Embryonic facial prominence (tissue), 1 donor: ENCODE data around the gene AKNA.

Source experiments
- DNase-seq: peaks from one replicate; pipeline ENCODE4 v3.0.0-alpha.2; 2016; ENCODE audit errors: extremely low spot score

AKNA gene

DNA sequence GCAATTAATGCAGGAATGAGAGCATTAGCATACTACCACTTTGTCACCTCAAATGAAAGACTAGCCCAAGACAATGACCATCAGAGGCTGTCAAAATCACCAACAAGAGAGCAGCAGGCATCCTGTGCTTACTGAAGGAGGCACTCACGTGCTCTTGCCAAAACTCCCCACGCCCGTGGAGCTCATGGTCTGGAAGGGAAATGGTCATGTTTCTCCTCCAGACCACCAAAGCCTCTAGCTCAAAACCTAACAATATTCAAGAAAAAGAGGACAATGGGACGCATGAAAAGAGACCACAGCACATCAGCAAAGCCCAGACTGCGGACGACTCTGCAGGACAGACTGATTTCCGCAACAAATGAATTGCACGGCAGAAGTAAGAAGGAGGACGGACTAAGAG, 12.8 kb downstream of the AKNA start:
- no peak for DNase-seq

DNA sequence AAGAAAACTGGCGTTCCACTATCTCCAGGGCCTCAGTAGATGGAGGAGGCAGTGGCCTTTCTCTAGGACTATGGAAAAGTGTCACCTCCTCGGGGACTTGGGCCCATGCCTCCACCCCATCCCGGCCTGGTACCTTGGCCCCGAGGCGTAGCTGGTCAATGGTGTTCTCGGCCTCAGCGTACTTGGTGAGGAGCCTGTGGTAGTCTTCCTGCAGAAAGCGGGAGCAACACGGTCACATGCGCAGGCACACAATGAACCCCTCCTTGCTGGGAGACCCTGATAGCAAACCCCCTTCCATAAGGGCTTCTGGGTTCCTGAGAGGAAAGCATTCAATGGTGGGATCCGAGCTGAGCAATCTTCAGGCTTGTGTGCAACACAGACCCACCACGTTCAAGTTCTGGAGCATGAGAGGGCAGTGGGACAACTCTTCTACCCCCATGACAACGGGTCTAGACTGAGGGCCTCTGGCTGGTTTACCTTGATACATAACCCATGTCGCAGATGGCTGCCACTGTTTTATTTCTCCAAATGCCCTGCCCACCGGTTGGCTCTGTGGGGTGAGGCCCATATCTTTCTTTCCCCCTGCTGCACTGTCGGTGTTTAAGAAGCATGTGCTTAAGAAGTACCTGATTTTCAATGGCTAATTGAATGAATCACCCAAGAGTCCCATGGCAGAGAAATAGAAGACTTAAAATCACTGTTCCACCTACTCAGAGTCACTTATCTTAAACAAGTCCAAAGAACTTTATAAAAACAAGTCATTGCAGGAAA, 13.6 kb downstream of the AKNA start:
- no peak for DNase-seq

DNA sequence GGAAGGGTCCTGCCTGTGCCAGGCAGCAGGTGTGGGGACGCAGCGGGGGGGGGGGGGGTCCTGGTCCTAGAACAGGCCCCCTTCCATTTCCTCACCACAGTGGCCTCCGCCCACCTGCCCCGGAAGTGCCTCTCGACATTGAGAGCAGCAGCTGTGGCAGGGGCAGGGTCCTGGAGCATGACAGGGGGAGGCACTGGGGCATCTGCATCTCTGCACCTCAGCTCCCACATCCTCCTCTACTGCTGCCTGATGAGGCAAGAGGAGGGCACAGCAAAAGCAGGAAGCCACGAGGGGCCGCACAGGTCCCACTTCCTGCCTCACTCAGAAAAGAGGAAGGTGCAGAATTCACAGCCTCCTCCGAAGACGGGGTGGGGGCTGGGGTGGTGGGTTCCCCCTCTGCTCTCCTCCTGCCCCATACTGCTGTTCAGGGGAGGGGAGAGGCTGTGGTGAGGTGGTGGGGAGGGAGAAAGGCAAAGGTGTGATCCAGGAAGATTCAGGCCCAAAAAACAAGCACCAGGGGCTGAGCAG, 14.8 kb downstream of the AKNA start:
- no peak for DNase-seq

DNA sequence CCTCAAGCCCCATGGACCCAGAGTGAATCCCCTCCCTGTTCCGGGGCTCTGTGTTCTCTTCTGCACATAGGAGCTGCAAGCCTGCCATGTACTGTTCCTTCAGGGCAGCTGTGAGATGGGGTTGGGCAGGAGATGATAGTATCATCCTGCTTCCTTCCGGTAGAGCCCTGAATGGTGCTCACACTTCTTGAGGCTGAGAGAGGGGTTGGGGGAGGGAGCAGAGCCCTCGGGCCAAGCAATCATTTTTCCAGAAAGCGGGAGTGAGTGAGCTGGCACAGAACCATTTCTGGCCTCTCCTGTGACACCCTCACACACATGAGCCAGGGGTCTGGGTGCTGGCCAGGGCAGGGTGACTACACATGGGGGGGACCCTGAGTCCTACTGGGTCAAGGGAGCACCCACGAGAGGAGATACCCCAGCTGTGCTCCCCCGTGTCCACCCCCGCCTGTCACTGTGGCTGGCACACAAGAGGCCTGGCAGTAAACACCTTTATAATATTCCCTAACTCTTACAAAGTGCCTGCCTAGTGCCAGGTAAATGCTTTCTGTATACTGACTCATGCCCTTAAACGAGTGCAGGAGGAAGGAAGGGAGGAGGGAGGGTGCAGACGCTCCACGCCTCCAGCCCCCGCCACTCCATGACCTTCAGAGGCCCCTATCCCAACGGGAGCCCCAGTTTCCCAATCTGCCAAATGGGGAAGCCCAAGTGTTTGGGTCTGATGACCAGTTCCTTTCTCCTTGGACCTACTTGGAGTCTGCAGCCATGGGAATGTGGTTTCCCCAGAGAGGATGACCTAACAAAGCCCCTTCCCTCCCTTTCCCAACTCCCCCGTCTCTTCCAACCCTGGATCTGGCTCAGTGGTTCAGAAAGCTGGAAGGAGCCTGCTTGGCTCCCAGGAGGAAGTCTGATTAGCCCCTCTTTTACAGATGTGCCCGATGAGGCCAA, 15.5 kb downstream of the AKNA start:
- no peak for DNase-seq

DNA sequence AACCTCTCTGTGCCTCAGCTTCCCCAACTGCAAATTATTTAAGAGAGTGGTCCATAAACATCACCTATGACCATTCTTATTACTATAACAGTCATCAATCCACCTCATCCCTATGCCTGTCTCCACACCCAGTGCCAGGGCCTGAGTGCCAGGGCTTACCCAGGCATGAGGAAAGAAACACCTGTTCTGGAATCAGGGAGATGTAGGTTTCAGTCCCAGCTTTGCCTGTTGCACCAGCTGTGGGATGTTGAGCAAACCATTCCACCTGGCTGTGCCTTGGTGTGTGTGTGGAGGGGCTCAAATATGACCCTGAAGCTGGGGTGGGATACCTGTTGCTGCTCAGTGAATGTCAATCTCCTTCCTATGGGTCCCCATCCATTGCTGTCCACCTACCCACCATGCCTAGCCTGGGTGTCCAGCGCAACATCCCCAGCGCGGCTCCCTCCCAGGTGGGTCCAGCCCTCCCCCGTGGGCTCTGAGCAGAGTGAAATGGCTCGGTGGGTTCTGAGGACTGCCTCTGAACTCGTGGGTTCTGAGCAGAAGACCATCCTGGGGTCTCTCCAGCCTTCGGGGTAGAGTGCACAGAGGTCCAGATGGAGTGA, 16.3 kb downstream of the AKNA start:
- DNase-seq, result no peak

DNA sequence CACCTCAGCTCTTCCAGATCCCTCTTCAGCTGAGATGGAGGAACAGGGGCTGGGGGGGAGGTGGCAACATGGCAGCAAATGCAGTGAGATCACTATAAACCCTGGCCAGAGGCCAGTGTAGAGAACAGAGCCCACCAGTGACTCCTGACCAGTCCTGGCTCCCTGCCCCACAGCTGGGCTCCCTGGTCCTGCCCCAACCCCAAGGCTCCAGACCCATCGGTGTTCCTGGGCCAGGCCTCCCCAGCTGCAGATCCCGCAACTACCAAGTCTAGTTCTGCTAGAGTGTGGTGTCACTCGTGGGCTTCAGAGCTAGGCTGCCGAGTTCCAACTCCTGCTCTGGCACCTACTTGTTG, 16.8 kb downstream of the AKNA start:
- DNase-seq, result no peak

DNA sequence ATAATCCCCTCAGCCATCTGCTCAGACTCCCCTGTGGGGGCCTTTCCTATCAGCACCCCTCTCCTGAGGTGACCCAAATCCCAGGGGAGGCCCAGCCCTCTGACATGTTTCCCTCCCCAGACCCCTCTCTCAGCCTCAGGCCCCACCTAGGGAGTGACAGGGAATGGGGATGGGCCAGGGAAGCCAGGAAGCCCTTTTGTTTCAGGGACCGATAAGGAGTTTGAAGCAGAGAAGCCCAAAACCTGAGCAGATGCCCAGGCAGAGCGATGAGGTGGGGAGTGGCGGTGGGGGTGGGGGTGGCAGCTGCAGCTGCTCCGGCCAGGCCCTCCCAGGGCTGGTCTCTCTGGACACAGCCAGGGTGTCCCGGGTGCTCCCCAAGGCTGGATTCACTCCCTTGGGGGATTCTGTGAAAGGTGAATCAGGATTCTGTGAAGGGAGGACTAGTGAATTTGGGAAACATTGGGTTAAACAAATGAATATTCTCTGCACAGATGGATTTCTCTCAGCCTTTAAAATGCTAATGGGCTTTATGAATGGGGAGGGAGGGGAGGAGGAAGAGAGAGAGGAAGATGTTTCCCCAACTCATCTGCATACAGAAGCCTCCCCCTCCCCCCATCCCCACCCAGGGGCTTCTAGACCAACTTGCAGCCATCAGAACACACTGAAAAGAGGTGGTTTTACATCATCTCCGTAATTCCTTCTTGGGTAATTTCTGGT, 17.4 kb downstream of the AKNA start:
- no peak for DNase-seq

DNA sequence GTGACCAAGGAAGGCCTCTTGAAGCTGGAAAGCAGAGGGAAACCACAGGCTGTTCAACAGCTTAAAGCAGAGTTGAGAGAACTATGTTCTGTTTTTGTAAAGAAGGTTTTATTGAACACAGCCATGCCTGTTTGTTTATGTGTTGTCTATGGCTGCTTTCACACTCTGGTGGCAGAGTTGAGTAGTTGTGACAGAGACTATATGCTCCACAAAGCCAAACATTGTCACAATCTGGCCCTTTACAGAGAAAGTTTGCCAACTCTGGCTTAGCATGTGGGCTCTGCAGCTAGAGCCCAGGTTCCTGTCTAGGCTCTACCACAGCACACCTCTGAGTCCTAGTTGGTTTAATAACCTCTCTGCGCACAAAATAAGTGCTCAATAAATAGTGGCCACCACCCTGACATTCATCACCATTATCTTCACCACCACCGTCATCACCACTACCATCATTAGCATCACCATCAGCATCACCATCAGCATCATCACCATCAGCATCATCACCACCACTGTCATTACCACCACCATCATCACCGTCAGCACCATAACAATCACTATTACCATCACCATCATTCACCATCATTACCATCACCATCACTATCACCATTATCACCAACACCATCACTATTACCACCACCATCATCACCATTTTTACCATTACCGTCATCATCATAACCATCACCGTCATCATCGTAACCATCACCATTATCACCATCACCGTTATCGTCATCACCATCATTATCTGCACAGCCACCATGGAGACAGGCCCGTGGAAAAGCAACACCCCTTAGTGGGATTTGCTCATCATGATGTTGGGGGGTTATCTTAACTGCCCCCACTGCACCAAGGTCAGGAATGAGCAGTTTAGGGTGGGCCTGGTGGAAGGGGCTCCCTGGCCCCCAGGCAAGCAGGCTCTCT, 18.3 kb downstream of the AKNA start:
- DNase-seq, result no peak

DNA sequence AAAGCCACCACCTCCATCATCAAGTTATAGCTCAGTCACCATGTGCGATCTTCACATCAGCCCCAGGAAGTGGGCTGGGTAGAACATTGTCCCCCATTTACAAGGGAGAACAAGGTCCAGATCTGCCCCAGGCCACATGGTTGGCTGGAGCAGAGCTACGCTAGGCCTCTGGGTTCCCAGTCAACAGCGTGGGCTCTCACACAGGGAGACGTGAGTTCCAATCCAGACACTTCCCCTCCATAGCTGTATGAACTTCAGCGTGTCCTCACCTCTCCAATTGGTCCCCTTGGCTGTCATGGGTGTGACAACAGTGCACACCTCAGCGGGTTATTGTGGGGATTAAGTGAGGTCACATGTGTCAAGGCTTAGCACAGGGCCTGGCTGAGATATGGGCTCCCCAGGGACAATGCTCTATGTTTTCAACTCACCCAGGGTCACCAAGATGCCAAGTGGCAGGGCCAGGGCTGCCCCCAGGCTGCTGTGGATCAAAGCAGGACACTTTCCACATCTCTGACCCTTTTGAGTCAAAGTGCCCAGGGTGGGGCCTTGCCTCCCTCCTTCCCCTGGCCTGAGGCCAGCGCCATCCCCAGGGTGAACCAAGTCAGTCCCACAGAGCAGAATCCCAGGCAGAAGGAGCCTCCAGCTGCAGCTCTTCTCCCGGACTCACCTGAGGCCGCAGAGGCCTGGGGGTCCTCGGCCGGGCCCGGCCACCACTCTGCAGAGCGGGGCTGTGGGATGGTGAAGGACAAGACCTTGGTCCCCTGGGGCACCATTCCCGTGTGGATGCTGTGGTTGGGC, 19.8 kb downstream of the AKNA start:
- no peak for DNase-seq

DNA sequence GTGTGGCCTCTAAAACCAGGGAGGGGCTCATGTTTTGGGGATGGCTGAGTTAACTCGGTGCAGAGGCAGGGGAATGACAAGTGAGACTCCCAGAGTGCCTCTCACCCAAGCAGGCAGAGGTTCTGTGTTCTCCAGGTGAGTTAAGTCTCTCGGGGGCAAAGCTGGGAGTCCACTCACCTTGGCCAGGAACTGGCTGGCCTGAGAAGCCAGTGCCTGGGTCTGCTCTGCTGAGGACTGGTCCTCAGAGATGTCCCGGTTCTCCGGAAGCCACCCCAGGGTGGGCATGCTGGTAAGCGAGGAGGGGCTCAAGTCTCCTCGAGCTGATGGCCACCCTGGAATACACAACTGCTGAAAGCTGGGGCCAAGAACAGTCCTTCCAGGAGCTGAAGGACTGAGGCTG, 20.4 kb downstream of the AKNA start:
- DNase-seq, result no peak

DNA sequence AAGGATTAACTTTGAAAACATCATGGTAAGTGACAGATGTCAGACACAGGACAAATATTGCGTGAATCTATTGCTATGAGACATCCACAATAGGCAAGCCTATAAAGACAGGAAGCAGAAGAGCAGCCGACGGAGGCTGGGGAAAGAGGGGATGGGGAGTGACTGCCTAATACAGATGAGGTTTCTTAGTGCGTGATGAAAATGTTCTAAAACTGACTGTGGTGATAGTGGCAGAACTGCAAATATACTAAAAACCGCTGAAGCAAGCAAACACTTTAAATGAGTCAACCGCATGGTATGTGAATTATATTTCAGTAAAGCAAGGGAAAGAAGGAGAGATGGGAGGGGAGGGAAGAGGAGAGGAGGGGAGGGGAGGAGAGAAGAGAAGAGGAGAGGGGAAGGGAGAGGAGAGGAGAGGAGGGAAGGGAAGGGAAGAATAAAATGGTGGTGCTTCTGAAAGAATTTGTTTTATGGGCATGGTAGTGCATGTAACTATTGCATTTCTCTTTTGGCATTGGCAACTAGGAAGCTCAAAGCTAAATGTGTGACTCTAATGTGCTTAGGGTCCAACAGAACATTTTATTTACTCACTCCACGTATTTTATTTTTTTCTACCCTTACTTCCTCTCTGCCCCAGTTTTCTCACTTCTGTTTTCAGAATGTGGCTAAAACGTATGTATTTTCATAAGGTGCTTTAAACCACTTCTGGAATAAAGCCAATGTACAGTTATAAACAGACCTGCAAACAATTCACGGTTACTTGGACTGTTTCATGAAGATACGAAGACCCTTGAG, 21.3 kb downstream of the AKNA start:
- DNase-seq, result no peak

DNA sequence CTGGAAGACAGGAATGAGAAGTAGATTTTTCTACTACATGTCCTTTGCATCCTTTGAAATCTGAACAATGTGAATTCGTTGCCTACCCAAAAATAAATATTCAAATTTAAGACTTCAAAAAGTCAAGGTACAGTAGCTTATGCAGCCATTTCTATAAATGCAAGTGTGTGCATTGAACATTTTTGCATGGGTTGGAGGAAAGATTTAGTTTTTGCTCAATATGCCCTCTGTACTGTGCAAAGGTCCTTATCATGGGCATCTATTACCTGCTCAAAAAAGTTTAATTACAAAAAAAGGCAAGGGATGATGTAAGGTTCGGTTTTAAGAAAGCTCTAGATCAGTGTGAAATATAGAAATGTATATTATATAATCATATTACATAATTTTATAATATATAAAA, 22.6 kb downstream of the AKNA start:
- DNase-seq, result no peak

DNA sequence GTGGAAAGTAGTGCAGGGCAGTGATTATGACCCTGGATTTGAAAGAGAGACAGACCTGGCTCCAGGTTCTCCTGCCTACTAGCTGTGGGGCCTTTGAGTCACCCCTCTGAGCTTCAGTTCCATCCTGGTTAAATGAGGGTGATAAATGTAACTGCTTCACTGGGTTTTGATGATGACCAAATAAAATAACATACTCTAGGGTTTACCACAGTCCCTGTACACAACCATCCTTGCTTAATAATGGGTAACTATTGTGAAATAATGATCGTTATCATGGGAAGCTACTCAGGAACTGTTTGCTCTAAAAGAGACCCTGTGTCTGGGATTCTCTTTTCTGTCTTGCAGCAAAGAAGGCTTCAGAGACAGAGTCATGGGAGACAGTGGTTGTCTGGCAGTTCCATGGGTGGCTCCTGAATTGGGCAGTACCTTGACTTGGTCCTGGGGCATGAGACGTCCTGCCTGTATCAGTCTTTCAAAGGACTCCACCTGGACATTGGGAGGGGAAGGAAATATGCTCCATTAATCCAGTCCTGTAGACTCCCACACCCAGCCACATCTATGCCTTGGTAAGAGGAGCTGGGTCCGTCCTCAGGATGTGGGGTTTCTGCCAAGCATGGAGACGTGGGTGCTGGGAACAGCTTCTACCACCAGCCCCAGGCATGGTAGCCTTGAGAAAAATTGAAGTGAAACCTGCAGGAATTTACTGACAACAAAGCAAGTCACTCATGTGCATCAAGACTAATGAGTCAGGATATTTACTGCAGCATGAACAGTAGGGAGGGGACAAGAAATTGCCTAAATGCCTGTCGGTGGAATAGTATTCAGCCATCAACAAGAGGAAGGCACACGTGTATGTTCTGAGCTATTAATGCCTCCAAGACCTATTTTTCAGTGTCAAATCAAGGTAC, 23.4 kb downstream of the AKNA start:
- DNase-seq, result no peak

DNA sequence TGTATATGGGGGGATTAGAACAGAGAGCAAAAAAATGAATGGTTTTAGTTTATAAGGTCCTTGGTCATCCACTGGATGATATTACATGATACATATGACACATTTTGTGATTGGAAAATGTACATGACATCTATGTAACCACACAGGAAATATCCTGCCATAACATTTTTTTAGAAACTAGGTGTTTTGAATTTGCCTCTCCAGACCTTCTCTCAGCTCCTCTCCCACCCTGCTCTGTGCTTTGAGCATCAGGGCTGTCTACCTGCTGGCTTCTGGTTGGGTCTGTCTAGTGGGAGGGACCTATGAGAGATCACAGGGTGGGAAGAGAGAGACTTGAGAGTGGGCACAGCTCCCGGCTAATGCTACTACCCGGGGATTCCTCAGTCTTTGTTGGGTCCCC, 24.4 kb downstream of the AKNA start:
- DNase-seq, result no peak

DNA sequence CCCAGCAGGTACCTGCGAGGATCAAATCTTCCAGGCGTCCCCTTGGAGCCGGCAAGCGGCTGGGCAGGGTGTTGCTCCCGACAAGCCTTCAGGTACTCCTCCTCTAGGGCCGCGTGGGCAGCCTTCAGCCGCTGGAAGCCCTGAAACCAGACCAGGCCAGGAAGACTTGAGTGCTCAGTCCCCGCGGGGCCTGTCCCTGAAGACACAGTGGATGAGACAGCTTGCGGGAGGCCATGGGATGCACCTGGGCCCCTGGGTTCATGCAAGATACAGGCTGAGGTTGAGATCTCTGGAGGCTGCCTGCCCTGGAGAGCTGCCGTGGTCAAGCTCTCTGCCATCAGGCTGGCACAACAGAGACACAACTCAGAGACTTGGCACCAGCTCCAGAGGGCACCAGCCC, 25.4 kb downstream of the AKNA start:
- DNase-seq, result no peak

DNA sequence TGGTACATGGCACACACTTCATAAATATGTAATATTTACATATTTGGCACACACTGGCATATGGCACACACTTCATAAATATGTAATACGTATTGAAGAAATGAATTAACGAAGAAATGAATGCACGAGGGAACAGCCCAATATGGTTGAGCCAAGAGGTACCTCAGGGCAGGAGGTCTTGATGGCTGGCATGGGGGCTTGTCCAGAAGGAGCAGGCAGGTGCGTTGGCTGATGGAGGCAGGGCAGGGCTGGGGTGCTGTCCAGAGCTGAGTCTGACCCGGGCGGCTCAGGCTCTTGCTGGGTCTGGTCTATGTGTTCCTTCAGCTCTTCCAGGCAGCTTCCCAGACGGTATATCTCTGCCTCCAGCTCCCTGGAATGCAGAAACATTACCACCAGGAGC, 26.2 kb downstream of the AKNA start:
- no peak for DNase-seq

DNA sequence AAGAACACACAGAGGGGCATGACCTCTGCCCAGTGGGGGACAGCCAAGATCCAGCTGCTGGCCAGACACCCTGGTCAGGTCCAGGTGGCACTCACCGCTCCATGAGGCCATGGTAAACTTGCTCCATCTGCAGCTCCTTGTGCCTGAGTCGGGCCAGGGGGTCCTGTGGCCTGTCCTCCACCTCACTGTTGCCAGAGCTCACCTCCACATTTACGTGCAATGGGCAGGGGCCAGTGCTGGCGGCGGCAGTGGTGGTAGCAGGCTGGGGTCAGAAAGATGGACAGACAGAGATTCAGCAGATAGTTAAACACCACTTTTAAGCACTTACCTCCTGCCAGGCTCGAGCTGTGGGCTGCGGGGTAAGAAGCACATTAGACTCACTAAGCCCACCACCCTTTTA, 28.0 kb downstream of the AKNA start:
- no peak for DNase-seq

DNA sequence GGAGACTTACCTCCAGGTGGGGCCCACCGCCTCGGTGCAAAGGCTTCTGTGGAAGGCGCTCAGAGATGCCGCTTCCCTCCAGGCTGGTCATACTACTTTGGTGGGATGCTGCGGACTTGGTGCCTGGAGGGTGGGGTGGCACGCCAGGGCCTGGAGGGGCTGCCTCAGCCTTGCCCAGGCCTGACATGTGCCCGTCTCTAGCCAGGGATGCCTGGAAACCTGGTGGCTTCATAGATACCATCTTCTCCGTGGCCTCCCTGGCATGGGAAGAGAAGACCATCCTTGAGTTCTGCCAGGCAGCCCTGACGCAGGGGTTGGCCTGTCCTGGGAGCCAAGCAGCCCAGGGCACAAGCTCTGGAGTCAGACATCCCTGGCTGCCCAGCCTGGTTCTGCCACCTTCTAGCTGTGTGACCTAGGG, 29.9 kb downstream of the AKNA start:
- DNase-seq, result no peak
